OCI-LY7 (cell line): Measurements from ENCODE around the gene TBC1D8. TPM values are rescaled to one million over a fixed set of nuclear protein-coding genes. Genes with fewer than 3 reads are reported as not detected.

Experiments used
- BruUV-seq: library from RNA; stranded (reverse); fragments of 400-500 nt; replicated peaks from 2 replicates; lab custom pipeline; 2021; lab: Mats Ljungman, UMichigan
- CTCF ChIA-PET: fragments of 300-600 bp; sonication (Branson Sonifier 250); formaldehyde crosslinking; loops from one replicate; lab custom pipeline; 2022; ENCODE audit warnings: antibody characterized with exemption; ENCODE audit not compliant: unreplicated experiment; lab: Charles Lee
- POLR2A ChIA-PET: fragments of 300-600 bp; sonication (Branson Sonifier 250); formaldehyde crosslinking; loops from one replicate; lab custom pipeline; 2022; ENCODE audit warnings: antibody characterized with exemption; lab: Charles Lee
- DNase-seq: peaks from one replicate; pipeline ENCODE4 v3.0.0-alpha.2; 2015; ENCODE audit warnings: low spot score
- H2AFZ ChIP-seq: fragments of 200-600 bp; sonication (generic), shearing (Covaris generic); 2 replicates; pipeline ENCODE4 v1.6.1; 2014; ENCODE audit warnings: mild to moderate bottlenecking, antibody characterized with exemption, low read length, moderate library complexity
- H3K27ac ChIP-seq: fragments of 200-600 bp; sonication (generic); 2 replicates; pipeline ENCODE4 v1.5.1; 2014; ENCODE audit warnings: mixed run types, low read depth, mild to moderate bottlenecking, moderate library complexity, low read length, inconsistent platforms; ENCODE audit not compliant: poor library complexity, severe bottlenecking
- H3K36me3 ChIP-seq: fragments of 200-600 bp; sonication (generic); 2 replicates; pipeline ENCODE4 v1.6.1; 2014; ENCODE audit warnings: mild to moderate bottlenecking, antibody characterized with exemption, low read length, moderate library complexity, mixed read lengths; ENCODE audit not compliant: insufficient read depth
- H3K4me1 ChIP-seq: fragments of 200-600 bp; sonication (generic); 2 replicates; pipeline ENCODE4 v1.5.1; 2014; ENCODE audit warnings: mild to moderate bottlenecking, low read length; ENCODE audit not compliant: insufficient read depth, poor library complexity, severe bottlenecking
- H3K4me2 ChIP-seq: fragments of 200-600 bp; sonication (generic); 2 replicates; pipeline ENCODE4 v1.6.1; 2014; ENCODE audit warnings: mild to moderate bottlenecking, low read length
- H3K4me3 ChIP-seq: fragments of 200-600 bp; sonication (generic); 2 replicates; pipeline ENCODE4 v1.5.1; 2014; ENCODE audit warnings: mild to moderate bottlenecking, low read depth, low read length; ENCODE audit not compliant: poor library complexity, severe bottlenecking
- H3K79me2 ChIP-seq: fragments of 200-600 bp; sonication (generic); 2 replicates; pipeline ENCODE4 v1.6.1; 2016; ENCODE audit warnings: low read depth, mild to moderate bottlenecking, low read length, moderate library complexity, mixed read lengths; ENCODE audit not compliant: insufficient read depth
- H3K9me2 ChIP-seq: fragments of 200-600 bp; sonication (generic); 2 replicates; pipeline ENCODE4 v1.6.1; 2016; ENCODE audit warnings: mild to moderate bottlenecking, low read length, mixed read lengths; ENCODE audit not compliant: insufficient read depth
- H3K9me3 ChIP-seq: fragments of 200-600 bp; sonication (generic); 2 replicates; pipeline ENCODE4 v1.6.1; 2014; ENCODE audit warnings: mild to moderate bottlenecking, mixed run types, low read length, mixed read lengths
- H4K20me1 ChIP-seq: fragments of 200-600 bp; sonication (generic); 2 replicates; pipeline ENCODE4 v1.6.1; 2014; ENCODE audit warnings: mild to moderate bottlenecking, antibody characterized with exemption, low read length, moderate library complexity, mixed read lengths; ENCODE audit not compliant: insufficient read depth
- CTCF ChIP-seq: fragments of 200-600 bp; sonication (generic); conservative IDR thresholded peaks from 2 replicates; pipeline ENCODE4 v1.5.1; 2014; ENCODE audit warnings: mild to moderate bottlenecking, antibody characterized with exemption, low read length, moderate library complexity, mixed read lengths
- EZH2phosphoT487 ChIP-seq: fragments of 200-600 bp; sonication (generic); IDR thresholded peaks from 2 replicates; pipeline ENCODE4 v1.6.1; 2018; ENCODE audit warnings: low read depth, borderline replicate concordance, mild to moderate bottlenecking, mixed run types, antibody characterized with exemption, low read length, moderate library complexity, mixed read lengths
- intact Hi-C: fragments of 100-400 bp; cut with micrococcal nuclease; formaldehyde crosslinking; loops from one replicate; pipeline ENCODE4 v1.10.0; 2022; ENCODE audit not compliant: unreplicated experiment
- total RNA-seq, 2 experiments: library from RNA; depleted of rRNA in 1 of 2; stranded (reverse); fragments of >200 nt in 1 of 2; shearing (Covaris generic) in 1 of 2; gene quantifications; 2 replicates each; pipeline ENCODE4 v1.2.3, GENCODE V29; 2014 to 2022

The TBC1D8 gene
- total RNA-seq, 2 experiments from 2014 or later: 0.22 to 0.49 TPM

GRCh38 chr2:100991404-100991773 is 159.8 kb downstream of the TBC1D8 start:
- Histone ChIP-seq H3K27ac (no peak overlapping the region), H3K4me3 (no peak overlapping the region), H3K9me2 (no peaks in the 10 kb centered on the region), H3K4me1 (no peaks in the 10 kb centered on the region), H3K79me2 (no peaks in the 10 kb centered on the region), H2AFZ (no peak overlapping the region), H3K4me2 (no peak overlapping the region), H3K36me3 (no peaks in the 10 kb centered on the region), H3K9me3 (no peaks in the 10 kb centered on the region), H4K20me1 (no peaks in the 10 kb centered on the region)
- intact Hi-C loops: no loop called here
- no peak for TF ChIP-seq CTCF
- DNase-seq: no peak
- no TSS peak for BruUV-seq
- POLR2A ChIA-PET: interaction anchor here (0.6 kb wide), 1 partner anchor 282 kb away, joined by 3 read pairs; no protein-coding TSS in a partner anchor
- CTCF ChIA-PET: no interaction called here

- no TSS peak for BruUV-seq
- POLR2A ChIA-PET: interaction anchor here (0.6 kb wide), 1 partner anchor 283 kb away, joined by 3 read pairs; no protein-coding TSS in a partner anchor
- Histone ChIP-seq H3K4me3 (no peak overlapping the region), H4K20me1 (no peaks in the 10 kb centered on the region), H3K9me2 (no peaks in the 10 kb centered on the region), H3K27ac (no peak overlapping the region), H3K36me3 (no peaks in the 10 kb centered on the region), H2AFZ (no peak overlapping the region), H3K4me2 (no peak overlapping the region), H3K79me2 (no peaks in the 10 kb centered on the region), H3K9me3 (no peaks in the 10 kb centered on the region), H3K4me1 (no peaks in the 10 kb centered on the region)
- CTCF ChIA-PET: no interaction called here
- no peak for TF ChIP-seq CTCF
- TF ChIP-seq EZH2phosphoT487: no peak
- intact Hi-C loops: no loop called here
- DNase-seq: no peak
Observed at GRCh38 chr2:100990650-100991403, 160.4 kb downstream of the TBC1D8 start.

GRCh38 chr2:100990166-100990565 is 161.0 kb downstream of the TBC1D8 start:
- Histone ChIP-seq H4K20me1 (no peaks in the 10 kb centered on the region), H3K9me2 (no peaks in the 10 kb centered on the region), H3K9me3 (no peaks in the 10 kb centered on the region), H3K4me1 (no peaks in the 10 kb centered on the region), H2AFZ (no peak overlapping the region), H3K27ac (no peak overlapping the region), H3K36me3 (no peaks in the 10 kb centered on the region), H3K79me2 (no peaks in the 10 kb centered on the region), H3K4me3 (no peak overlapping the region), H3K4me2 (no peak overlapping the region)
- intact Hi-C loops: no loop called here
- BruUV-seq: no TSS peak
- no peak for TF ChIP-seq EZH2phosphoT487
- no peak for TF ChIP-seq CTCF
- no peak for DNase-seq
- ChIA-PET CTCF (no interaction called here), POLR2A (no interaction called here)
